HEK293T (cell line): ENCODE results near the gene DGKE.

Source experiments
- LEF1 ChIP-seq: fragments of 450-650 bp; IDR thresholded peaks from 2 replicates; pipeline ENCODE4 v1.6.1; 2017; ENCODE audit warnings: mild to moderate bottlenecking, borderline replicate concordance
- TARDBP ChIP-seq: fragments of 450-650 bp; IDR thresholded peaks from 2 replicates; pipeline ENCODE4 v1.6.1; 2016

DNA sequence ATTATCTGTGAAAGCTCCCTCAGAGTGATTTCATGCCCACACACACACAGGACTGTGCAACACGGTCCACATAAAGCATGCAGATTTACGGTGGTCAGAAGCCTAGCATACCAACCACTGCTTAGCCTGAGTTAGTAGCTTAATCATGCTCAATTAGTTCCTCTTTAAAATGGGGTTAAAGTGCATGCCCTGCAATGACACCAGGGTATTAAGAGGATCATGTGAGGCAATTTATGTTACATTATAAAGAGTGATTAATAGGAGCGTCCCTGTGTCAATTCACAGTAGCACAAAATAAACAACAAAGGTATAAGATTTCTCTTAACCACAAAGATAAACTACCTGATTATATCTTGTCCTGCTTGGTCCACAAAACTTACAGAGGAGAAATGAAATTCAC is 40.0 kb upstream of the DGKE start:
- no peak for TF ChIP-seq TARDBP
- TF ChIP-seq LEF1, result no peak
